G401.6 (cell line): ENCODE results near the gene LUC7L3.
"Not testable (repeated sequence)": the region's sequence is repeated elsewhere in the genome, so short reads cannot be mapped to it uniquely, and the experiment has no call there.

ENCODE experiments used
- FAIRE-seq: peaks from 2 replicates; lab custom pipeline; 2012; peaks lifted over from hg19 to GRCh38; lab: Jason Lieb, UNC

The LUC7L3 gene

GRCh38 chr17:50708050-50709000 is 11.1 kb upstream of the LUC7L3 start:
- FAIRE-seq = no peak

GRCh38 chr17:50709053-50709452 is 10.3 kb upstream of the LUC7L3 start:
- not testable (repeated sequence) for FAIRE-seq

- FAIRE-seq = no peak
These were observed 9.4 kb upstream of the LUC7L3 start for GRCh38 chr17:50710025-50710424.

GRCh38 chr17:50710650-50711049 is 8.8 kb upstream of the LUC7L3 start:
- FAIRE-seq = no peak

- no peak for FAIRE-seq
These were observed 6.8 kb upstream of the LUC7L3 start for GRCh38 chr17:50712641-50713040.

GRCh38 chr17:50715471-50715870 is 3.9 kb upstream of the LUC7L3 start:
- FAIRE-seq = no peak

GRCh38 chr17:50719924-50720794 is 756 bp downstream of the LUC7L3 start:
- no peak for FAIRE-seq

- no peak for FAIRE-seq
These were observed 2.0 kb downstream of the LUC7L3 start for GRCh38 chr17:50721194-50722010.

- FAIRE-seq = no peak
These were observed 3.3 kb downstream of the LUC7L3 start for GRCh38 chr17:50722746-50723145.

GRCh38 chr17:50724622-50725021 is 5.2 kb downstream of the LUC7L3 start:
- not testable (repeated sequence) for FAIRE-seq

- no peak for FAIRE-seq
These were observed 6.6 kb downstream of the LUC7L3 start for GRCh38 chr17:50725769-50726655.

GRCh38 chr17:50728112-50728429 is 8.7 kb downstream of the LUC7L3 start:
- no peak for FAIRE-seq

- FAIRE-seq = no peak
These were observed 9.7 kb downstream of the LUC7L3 start for GRCh38 chr17:50728881-50729765.

- FAIRE-seq = no peak
These were observed 12.4 kb downstream of the LUC7L3 start for GRCh38 chr17:50731575-50732460.

- no peak for FAIRE-seq
These were observed 15.9 kb downstream of the LUC7L3 start for GRCh38 chr17:50735287-50735686.

GRCh38 chr17:50737118-50737698 is 17.8 kb downstream of the LUC7L3 start:
- FAIRE-seq = no peak

GRCh38 chr17:50739098-50739497 is 19.7 kb downstream of the LUC7L3 start:
- no peak for FAIRE-seq

- FAIRE-seq = no peak
These were observed 26.2 kb downstream of the LUC7L3 start for GRCh38 chr17:50745631-50746030.

GRCh38 chr17:50749245-50749644 is 29.8 kb downstream of the LUC7L3 start:
- FAIRE-seq = no peak
